OCI-LY7 (cell line): ENCODE results near the gene ZNF70. TPM values are rescaled to one million over a fixed set of nuclear protein-coding genes. Genes with fewer than 3 reads are reported as not detected.
"Not testable (repeated sequence)": the region's sequence is repeated elsewhere in the genome, so short reads cannot be mapped to it uniquely, and the experiment has no call there.

Experiments used
- BruUV-seq: library from RNA; stranded (reverse); fragments of 400-500 nt; replicated peaks from 2 replicates; lab custom pipeline; 2021; lab: Mats Ljungman, UMichigan
- CTCF ChIA-PET: fragments of 300-600 bp; sonication (Branson Sonifier 250); formaldehyde crosslinking; loops from one replicate; lab custom pipeline; 2022; ENCODE audit warnings: antibody characterized with exemption; ENCODE audit not compliant: unreplicated experiment; lab: Charles Lee
- POLR2A ChIA-PET: fragments of 300-600 bp; sonication (Branson Sonifier 250); formaldehyde crosslinking; loops from one replicate; lab custom pipeline; 2022; ENCODE audit warnings: antibody characterized with exemption; lab: Charles Lee
- DNase-seq: peaks from one replicate; pipeline ENCODE4 v3.0.0-alpha.2; 2015; ENCODE audit warnings: low spot score
- H2AFZ ChIP-seq: fragments of 200-600 bp; sonication (generic), shearing (Covaris generic); 2 replicates; pipeline ENCODE4 v1.6.1; 2014; ENCODE audit warnings: mild to moderate bottlenecking, antibody characterized with exemption, low read length, moderate library complexity
- H3K27ac ChIP-seq: fragments of 200-600 bp; sonication (generic); 2 replicates; pipeline ENCODE4 v1.5.1; 2014; ENCODE audit warnings: mixed run types, low read depth, mild to moderate bottlenecking, moderate library complexity, low read length, inconsistent platforms; ENCODE audit not compliant: poor library complexity, severe bottlenecking
- H3K36me3 ChIP-seq: fragments of 200-600 bp; sonication (generic); 2 replicates; pipeline ENCODE4 v1.6.1; 2014; ENCODE audit warnings: mild to moderate bottlenecking, antibody characterized with exemption, low read length, moderate library complexity, mixed read lengths; ENCODE audit not compliant: insufficient read depth
- H3K4me1 ChIP-seq: fragments of 200-600 bp; sonication (generic); 2 replicates; pipeline ENCODE4 v1.5.1; 2014; ENCODE audit warnings: mild to moderate bottlenecking, low read length; ENCODE audit not compliant: insufficient read depth, poor library complexity, severe bottlenecking
- H3K4me2 ChIP-seq: fragments of 200-600 bp; sonication (generic); 2 replicates; pipeline ENCODE4 v1.6.1; 2014; ENCODE audit warnings: mild to moderate bottlenecking, low read length
- H3K4me3 ChIP-seq: fragments of 200-600 bp; sonication (generic); 2 replicates; pipeline ENCODE4 v1.5.1; 2014; ENCODE audit warnings: mild to moderate bottlenecking, low read depth, low read length; ENCODE audit not compliant: poor library complexity, severe bottlenecking
- H3K79me2 ChIP-seq: fragments of 200-600 bp; sonication (generic); 2 replicates; pipeline ENCODE4 v1.6.1; 2016; ENCODE audit warnings: low read depth, mild to moderate bottlenecking, low read length, moderate library complexity, mixed read lengths; ENCODE audit not compliant: insufficient read depth
- H3K9me2 ChIP-seq: fragments of 200-600 bp; sonication (generic); 2 replicates; pipeline ENCODE4 v1.6.1; 2016; ENCODE audit warnings: mild to moderate bottlenecking, low read length, mixed read lengths; ENCODE audit not compliant: insufficient read depth
- H3K9me3 ChIP-seq: fragments of 200-600 bp; sonication (generic); 2 replicates; pipeline ENCODE4 v1.6.1; 2014; ENCODE audit warnings: mild to moderate bottlenecking, mixed run types, low read length, mixed read lengths
- H4K20me1 ChIP-seq: fragments of 200-600 bp; sonication (generic); 2 replicates; pipeline ENCODE4 v1.6.1; 2014; ENCODE audit warnings: mild to moderate bottlenecking, antibody characterized with exemption, low read length, moderate library complexity, mixed read lengths; ENCODE audit not compliant: insufficient read depth
- CTCF ChIP-seq: fragments of 200-600 bp; sonication (generic); conservative IDR thresholded peaks from 2 replicates; pipeline ENCODE4 v1.5.1; 2014; ENCODE audit warnings: mild to moderate bottlenecking, antibody characterized with exemption, low read length, moderate library complexity, mixed read lengths
- EZH2phosphoT487 ChIP-seq: fragments of 200-600 bp; sonication (generic); IDR thresholded peaks from 2 replicates; pipeline ENCODE4 v1.6.1; 2018; ENCODE audit warnings: low read depth, borderline replicate concordance, mild to moderate bottlenecking, mixed run types, antibody characterized with exemption, low read length, moderate library complexity, mixed read lengths
- intact Hi-C: fragments of 100-400 bp; cut with micrococcal nuclease; formaldehyde crosslinking; loops from one replicate; pipeline ENCODE4 v1.10.0; 2022; ENCODE audit not compliant: unreplicated experiment
- total RNA-seq, 2 experiments: library from RNA; depleted of rRNA in 1 of 2; stranded (reverse); fragments of >200 nt in 1 of 2; shearing (Covaris generic) in 1 of 2; gene quantifications; 2 replicates each; pipeline ENCODE4 v1.2.3, GENCODE V29; 2014 to 2022

The ZNF70 gene
- total RNA-seq, 2 experiments from 2014 or later: 6.0 to 8.4 TPM

- H3K9me3 ChIP-seq: no peaks in the 10 kb centered on the region
- ChIA-PET CTCF (no interaction called here), POLR2A (interaction anchor here (0.6 to 1.1 kb wide), 3 partner anchors 10 to 90 kb away, joined by 3 to 6 read pairs (median 4); no protein-coding TSS in a partner anchor)
- H4K20me1 ChIP-seq: no peaks in the 10 kb centered on the region
- no peak for TF ChIP-seq CTCF
- no peak overlapping the region for H3K4me2 ChIP-seq
- H3K36me3 ChIP-seq: 0 out of 2 replicates have a peak, but pooled peaks cover 2% of the 10 kb centered on the region
- H3K4me3 ChIP-seq: no peak overlapping the region
- no peak overlapping the region for H3K27ac ChIP-seq
- no peaks in the 10 kb centered on the region for H3K4me1 ChIP-seq
- no peaks in the 10 kb centered on the region for H3K9me2 ChIP-seq
- no peak for DNase-seq
- intact Hi-C loops: no loop called here
- BruUV-seq: no TSS peak
- H2AFZ ChIP-seq: no peak overlapping the region
- no peaks in the 10 kb centered on the region for H3K79me2 ChIP-seq
These were observed 13.2 kb downstream of the ZNF70 start for GRCh38 chr22:23737696-23738095.

GRCh38 chr22:23728108-23728507 lies 22.8 kb downstream of the ZNF70 start:
- CTCF ChIA-PET, H3K27ac ChIP-seq, H2AFZ ChIP-seq, H3K4me2 ChIP-seq, H4K20me1 ChIP-seq, intact Hi-C loops, H3K9me2 ChIP-seq, BruUV-seq, H3K4me1 ChIP-seq, H3K79me2 ChIP-seq, H3K4me3 ChIP-seq, H3K9me3 ChIP-seq, H3K36me3 ChIP-seq: not testable (repeated sequence)
- POLR2A ChIA-PET: interaction anchor here (0.6 to 0.7 kb wide), 2 partner anchors 22 to 71 kb away, joined by 3 to 6 read pairs; no protein-coding TSS in a partner anchor
- peak; percentile 20 for DNase-seq

- TF ChIP-seq EZH2phosphoT487 (no peak), CTCF (no peak)
- H4K20me1 ChIP-seq: no peaks in the 10 kb centered on the region
- intact Hi-C loops: no loop called here
- no peak overlapping the region for H3K4me2 ChIP-seq
- no peak overlapping the region for H2AFZ ChIP-seq
- no peak overlapping the region for H3K27ac ChIP-seq
- no peak for DNase-seq
- no peak overlapping the region for H3K4me3 ChIP-seq
- H3K9me3 ChIP-seq: no peaks in the 10 kb centered on the region
- BruUV-seq: no TSS peak
- no peaks in the 10 kb centered on the region for H3K9me2 ChIP-seq
- H3K79me2 ChIP-seq: no peaks in the 10 kb centered on the region
- ChIA-PET POLR2A (interaction anchor here (0.6 kb wide), 1 partner anchor 135 kb away, joined by 3 read pairs; the partner anchor contains the start of gene SLC2A11), CTCF (no interaction called here)
- no peaks in the 10 kb centered on the region for H3K4me1 ChIP-seq
- H3K36me3 ChIP-seq: no peaks in the 10 kb centered on the region
These were observed 28.2 kb downstream of the ZNF70 start for GRCh38 chr22:23722724-23723123.
